B cell (primary cell): ENCODE results near the gene NCS1. TPM values are rescaled to one million over a fixed set of nuclear protein-coding genes. Genes with fewer than 3 reads are reported as not detected.

Experiments used
- ATAC-seq: fragments of 200-7000 bp; cut with Tn5 transposase; one replicate; pipeline ENCODE4 v1.10.0; 2021; ENCODE audit warnings: low read depth, mild to moderate bottlenecking, moderate number of reproducible peaks, moderate library complexity
- CTCF ChIA-PET: fragments of 350-600 bp; sonication (Branson Sonifier 250); formaldehyde crosslinking; loops from one replicate; lab custom pipeline; 2021; ENCODE audit warnings: antibody characterized with exemption, inconsistent platforms; lab: Charles Lee
- POLR2A ChIA-PET: fragments of 350-600 bp; sonication (Branson Sonifier 250); formaldehyde crosslinking; loops from one replicate; lab custom pipeline; 2021; ENCODE audit warnings: antibody characterized with exemption; lab: Charles Lee
- DNase-seq: peaks from one replicate; pipeline ENCODE4 v3.0.0; 2013
- H2AFZ ChIP-seq: 2 replicates; pipeline ENCODE4 v1.6.1; 2012; ENCODE audit warnings: mild to moderate bottlenecking, low read depth, low read length; ENCODE audit not compliant: insufficient read depth, poor library complexity, severe bottlenecking
- H3K27ac ChIP-seq, 2 donors: 1 replicate in 1 of 2; 2 replicates in 1 of 2; pipeline ENCODE4 v1.5.1; 2012 to 2013; ENCODE audit warnings: low read length in 2 of 2, mild to moderate bottlenecking in 2 of 2, moderate library complexity in 1 of 2
- H3K27me3 ChIP-seq, 4 experiments: fragments of 200-600 bp in 1 of 4; sonication (generic) in 1 of 4; replicated peaks in 1 of 4; 1 replicate in 2 of 4; 2 replicates in 2 of 4; pipeline versions ENCODE4 v1.6.1 to v1.7.0; 2013 to 2016; ENCODE audit warnings: low read length in 3 of 4, mild to moderate bottlenecking in 2 of 4, mixed read lengths in 1 of 4, moderate library complexity in 1 of 4; ENCODE audit not compliant: insufficient read depth in 4 of 4, control insufficient read depth in 3 of 4; ENCODE audit errors: control extremely low read depth in 1 of 4
- H3K36me3 ChIP-seq, 2 experiments: replicated peaks in 1 of 2; 1 replicate in 1 of 2; 2 replicates in 1 of 2; pipeline versions ENCODE4 v1.6.1 to v1.7.1; 2013; ENCODE audit warnings: low read length in 1 of 2; ENCODE audit not compliant: insufficient read depth in 2 of 2, control insufficient read depth in 1 of 2; ENCODE audit errors: control extremely low read depth in 1 of 2, extremely low read depth in 1 of 2
- H3K4me1 ChIP-seq, 2 donors: fragments of 200-600 bp in 1 of 2; sonication (generic) in 1 of 2; 1 replicate in 1 of 2; 2 replicates in 1 of 2; pipeline versions ENCODE4 v1.5.1 to v1.6.1; 2013 to 2017; ENCODE audit warnings: low read length in 2 of 2; ENCODE audit not compliant: control insufficient read depth in 2 of 2, insufficient read depth in 2 of 2
- H3K4me2 ChIP-seq: replicated peaks from 2 replicates; pipeline ENCODE3; 2012; ENCODE audit warnings: mild to moderate bottlenecking, low read depth, low read length; ENCODE audit not compliant: poor library complexity, severe bottlenecking
- H3K4me3 ChIP-seq, 5 experiments: fragments of 200-600 bp in 1 of 5; sonication (generic) in 1 of 5; 1 replicate in 3 of 5; 2 replicates in 2 of 5; pipeline versions ENCODE4 v1.5.1 to v1.7.0; 2011 to 2016; ENCODE audit warnings: low read length in 4 of 5, mild to moderate bottlenecking in 4 of 5, low read depth in 2 of 5, control low read depth in 1 of 5, moderate library complexity in 1 of 5; ENCODE audit not compliant: insufficient read depth in 1 of 5; ENCODE audit errors: control extremely low read depth in 1 of 5, extremely low read depth in 1 of 5
- H3K79me2 ChIP-seq: fragments of 200-600 bp; sonication (generic); one replicate; pipeline ENCODE4 v1.6.0; 2016; ENCODE audit warnings: low read length; ENCODE audit not compliant: control insufficient read depth, insufficient read depth
- H3K9ac ChIP-seq: fragments of 200-600 bp; sonication (generic); 2 replicates; pipeline ENCODE4 v1.6.1; 2017; ENCODE audit warnings: mild to moderate bottlenecking, low read length, moderate library complexity
- H3K9me3 ChIP-seq, 3 donors: one replicate each; pipeline versions ENCODE4 v1.6.1 to v1.7.1; 2013; ENCODE audit warnings: low read length in 2 of 3; ENCODE audit not compliant: control insufficient read depth in 2 of 3, insufficient read depth in 1 of 3; ENCODE audit errors: control extremely low read depth in 1 of 3
- H4K20me1 ChIP-seq: 2 replicates; pipeline ENCODE4 v1.6.0; 2012; ENCODE audit warnings: mild to moderate bottlenecking, low read length; ENCODE audit not compliant: insufficient read depth, control insufficient read depth, poor library complexity, severe bottlenecking
- H3K27ac Mint-ChIP-seq: one replicate; pipeline ENCODE4 v1.8.0; 2021; ENCODE audit warnings: mixed read lengths
- H3K27me3 Mint-ChIP-seq: one replicate; pipeline ENCODE4 v1.8.0; 2021; ENCODE audit warnings: mixed read lengths
- H3K4me1 Mint-ChIP-seq: one replicate; pipeline ENCODE4 v1.8.0; 2021; ENCODE audit warnings: mixed read lengths
- H3K4me3 Mint-ChIP-seq: one replicate; pipeline ENCODE4 v1.8.0; 2021; ENCODE audit warnings: mixed read lengths
- H3K9me3 Mint-ChIP-seq: one replicate; pipeline ENCODE4 v1.8.0; 2022; ENCODE audit warnings: mixed read lengths; ENCODE audit not compliant: insufficient read depth
- CTCF ChIP-seq: fragments of 200-600 bp; IDR thresholded peaks from one replicate; pipeline ENCODE4 v1.8.0; 2022; ENCODE audit warnings: antibody characterized with exemption, mild to moderate bottlenecking
- EZH2 ChIP-seq: IDR thresholded peaks from 2 replicates; pipeline ENCODE4 v1.6.1; 2012; ENCODE audit warnings: borderline replicate concordance, low read depth, mild to moderate bottlenecking, moderate library complexity, low read length; ENCODE audit not compliant: insufficient read depth, poor library complexity, severe bottlenecking
- WGBS: methylation state at CpG from one replicate; pipeline ENCODE4 v1.1.5; 2013; ENCODE audit warnings: missing lambda C conversion rate; ENCODE audit not compliant: insufficient coverage; 5-methylcytosine and 5-hydroxymethylcytosine counted together
- intact Hi-C: fragments of 100-400 bp; cut with micrococcal nuclease; formaldehyde crosslinking; loops from one replicate; pipeline ENCODE4 v1.10.0; 2022
- polyA plus RNA-seq: library from polyadenylated mRNA; depleted of rRNA; stranded (reverse); fragments of >200 nt; gene quantifications from 2 replicates; pipeline ENCODE4 v1.2.3, GENCODE V29; 2012
- total RNA-seq, 2 donors: library from RNA; stranded (reverse); fragments of 120-200 nt in 1 of 2; gene quantifications; 1 replicate in 1 of 2; 2 replicates in 1 of 2; pipeline versions ENCODE4 v1.2.3 to v1.2.4, GENCODE V29; 2013 to 2022

NCS1 gene
- total and polyA plus RNA-seq, 2 donors (not counting 1 experiment from before 2014, with no cell fraction given): 0.39 TPM; not detected in 1

GRCh38 chr9:130204341-130204740 lies 32.1 kb downstream of the NCS1 start:
- H3K4me2 ChIP-seq: no peak overlapping the region
- Mint-ChIP-seq H3K27ac (no peak overlapping the region), H3K4me3 (no peak overlapping the region), H3K4me1 (no peaks in the 10 kb centered on the region), H3K27me3 (peaks cover 6% of the 10 kb centered on the region), H3K9me3 (no peaks in the 10 kb centered on the region)
- ATAC-seq (no peak), DNase-seq (no peak)
- no peaks in the 10 kb centered on the region for H3K27me3 ChIP-seq
- no peak overlapping the region for H3K9ac ChIP-seq
- ChIA-PET POLR2A (no interaction called here), CTCF (no interaction called here)
- TF ChIP-seq CTCF (no peak), EZH2 (no peak)
- no peaks in the 10 kb centered on the region for H4K20me1 ChIP-seq
- intact Hi-C loops: no loop called here
- no peaks in the 10 kb centered on the region for H3K9me3 ChIP-seq
- no peak overlapping the region for H3K4me3 ChIP-seq
- H3K79me2 ChIP-seq: no peaks in the 10 kb centered on the region
- no peak overlapping the region for H3K27ac ChIP-seq
- H3K36me3 ChIP-seq: no peaks in the 10 kb centered on the region
- H3K4me1 ChIP-seq: no peaks in the 10 kb centered on the region
- 97% methylated on average over 5 of the region's 5 CpGs for WGBS
- no peak overlapping the region for H2AFZ ChIP-seq

GRCh38 chr9:130204959-130205358 lies 32.8 kb downstream of the NCS1 start:
- H3K4me2 ChIP-seq: no peak overlapping the region
- H4K20me1 ChIP-seq: no peaks in the 10 kb centered on the region
- CTCF ChIA-PET: no interaction called here
- WGBS: 94% methylated on average over 11 of the region's 12 CpGs
- no peaks in the 10 kb centered on the region for H3K9me3 Mint-ChIP-seq
- no peaks in the 10 kb centered on the region for H3K36me3 ChIP-seq
- H3K79me2 ChIP-seq: no peaks in the 10 kb centered on the region
- H3K9me3 ChIP-seq: no peaks in the 10 kb centered on the region
- intact Hi-C loops: no loop called here
- POLR2A ChIA-PET: interaction anchor here (0.7 kb wide), 1 partner anchor 12 kb away, joined by 4 read pairs; no protein-coding TSS in a partner anchor
- H3K27me3 Mint-ChIP-seq: peaks cover 7% of the 10 kb centered on the region
- H3K4me1 ChIP-seq: no peaks in the 10 kb centered on the region
- no peaks in the 10 kb centered on the region for H3K27me3 ChIP-seq
- H3K27ac ChIP-seq: no peak overlapping the region
- TF ChIP-seq EZH2 (no peak), CTCF (no peak)
- no peak overlapping the region for H3K4me3 Mint-ChIP-seq
- H3K4me1 Mint-ChIP-seq: no peaks in the 10 kb centered on the region
- H3K4me3 ChIP-seq: no peak overlapping the region
- H2AFZ ChIP-seq: no peak overlapping the region
- ATAC-seq (no peak), DNase-seq (no peak)
- H3K27ac Mint-ChIP-seq: no peak overlapping the region
- no peak overlapping the region for H3K9ac ChIP-seq
